Measurements from ENCODE around the gene KY.
"Not testable (repeated sequence)": the region's sequence is repeated elsewhere in the genome, so short reads cannot be mapped to it uniquely, and the experiment has no call there.

Gene KY

GRCh38 chr3:134597390-134597970 lies 53.3 kb downstream of the KY start:
- DNase-seq: no peak
- intact Hi-C loops (cut with DNase I): loop anchor here (5.0 kb wide), 1 partner anchor 500 kb away; no protein-coding TSS in a partner anchor

- not testable (repeated sequence) for DNase-seq
- intact Hi-C loops (cut with DNase I): loop anchor here (5.0 kb wide), 1 partner anchor 502 kb away; no protein-coding TSS in a partner anchor
These were observed 55.8 kb downstream of the KY start for GRCh38 chr3:134594986-134595385.

GRCh38 chr3:134594331-134594741 lies 56.5 kb downstream of the KY start:
- intact Hi-C loops (cut with DNase I): no loop called here
- no peak for DNase-seq

- intact Hi-C loops (cut with DNase I): no loop called here
- no peak for DNase-seq
These were observed 58.0 kb downstream of the KY start for GRCh38 chr3:134592806-134593205.

GRCh38 chr3:134590766-134591165 lies 60.1 kb downstream of the KY start:
- intact Hi-C loops (cut with DNase I): no loop called here
- DNase-seq: no peak

- DNase-seq: no peak
- intact Hi-C loops (cut with DNase I): no loop called here
These were observed 71.6 kb downstream of the KY start for GRCh38 chr3:134579141-134579665.

- intact Hi-C loops (cut with DNase I): no loop called here
- DNase-seq: no peak
These were observed 74.0 kb downstream of the KY start for GRCh38 chr3:134576831-134577230.

GRCh38 chr3:134576426-134576825 lies 74.4 kb downstream of the KY start:
- no peak for DNase-seq
- intact Hi-C loops (cut with DNase I): no loop called here

GRCh38 chr3:134569899-134570298 lies 80.9 kb downstream of the KY start:
- intact Hi-C loops (cut with DNase I); DNase-seq: not testable (repeated sequence)

GRCh38 chr3:134568790-134569189 lies 82.0 kb downstream of the KY start:
- intact Hi-C loops (cut with DNase I): no loop called here
- no peak for DNase-seq

GRCh38 chr3:134567605-134568004 lies 83.2 kb downstream of the KY start:
- no peak for DNase-seq
- intact Hi-C loops (cut with DNase I): no loop called here

- DNase-seq: no peak
- intact Hi-C loops (cut with DNase I): no loop called here
These were observed 85.8 kb downstream of the KY start for GRCh38 chr3:134564991-134565390.

- no peak for DNase-seq
- intact Hi-C loops (cut with DNase I): no loop called here
These were observed 87.2 kb downstream of the KY start for GRCh38 chr3:134563601-134564000.

- intact Hi-C loops (cut with DNase I): no loop called here
- no peak for DNase-seq
These were observed 88.8 kb downstream of the KY start for GRCh38 chr3:134562055-134562454.

GRCh38 chr3:134559591-134559990 lies 91.2 kb downstream of the KY start:
- DNase-seq: no peak
- intact Hi-C loops (cut with DNase I): no loop called here
